ENCODE data around the gene GJA10. TPM values are rescaled to one million over a fixed set of nuclear protein-coding genes. Genes with fewer than 3 reads are reported as not detected.

Gene GJA10
- total and polyA plus RNA-seq, 5 donors from 2014 or later, result not detected

- DNase-seq (no peak), ATAC-seq (ENCODE audit: low read depth in 2 of 2) (no peak)
- H3K9me3 ChIP-seq (ENCODE audit: control insufficient read depth in 2 of 2, low read length in 2 of 2), result no peaks in the 10 kb centered on the region
- H3K36me3 ChIP-seq (ENCODE audit: control insufficient read depth, insufficient read depth, low read length), result no peaks in the 10 kb centered on the region
- peaks cover 13% of the 10 kb centered on the region for H3K36me3 Mint-ChIP-seq
- no peaks in the 10 kb centered on the region for H3K4me1 ChIP-seq (ENCODE audit: control insufficient read depth, insufficient read depth, low read length, poor library complexity, severe bottlenecking)
- H3K9me3 Mint-ChIP-seq, result peaks cover 0 to 4% (median 0%) of the 10 kb centered on the region in 7 donors
- no peak overlapping the region for H3K4me3 Mint-ChIP-seq
- H3K27me3 Mint-ChIP-seq, result peaks cover 18% of the 10 kb centered on the region
- H3K4me3 ChIP-seq (ENCODE audit: low read depth, low read length), result no peak overlapping the region
- peaks cover 10 to 25% (median 17%) of the 10 kb centered on the region in 4 donors for H3K4me1 Mint-ChIP-seq
- no peaks in the 10 kb centered on the region for H3K27me3 ChIP-seq (ENCODE audit: control insufficient read depth, insufficient read depth, low read length)
- no peak overlapping the region for H3K27ac ChIP-seq (ENCODE audit: insufficient read depth, low read length, poor library complexity, severe bottlenecking)
- peak overlapping the region in 2 of 3 donors; percentile 13 to 77 for H3K27ac Mint-ChIP-seq
Observed at GRCh38 chr6:89941763-89942497, 47.7 kb downstream of the GJA10 start.

- Histone ChIP-seq H3K27me3 (ENCODE audit: control insufficient read depth, insufficient read depth, low read length) (no peaks in the 10 kb centered on the region), H3K4me3 (ENCODE audit: low read depth, low read length) (no peak overlapping the region), H3K9me3 (ENCODE audit: control insufficient read depth in 2 of 2, low read length in 2 of 2) (no peaks in the 10 kb centered on the region), H3K4me1 (ENCODE audit: control insufficient read depth, insufficient read depth, low read length, poor library complexity, severe bottlenecking) (no peaks in the 10 kb centered on the region), H3K36me3 (ENCODE audit: control insufficient read depth, insufficient read depth, low read length) (no peaks in the 10 kb centered on the region), H3K27ac (ENCODE audit: insufficient read depth, low read length, poor library complexity, severe bottlenecking) (no peak overlapping the region)
- Mint-ChIP-seq H3K36me3 (peaks cover 17% of the 10 kb centered on the region), H3K4me3 (no peak overlapping the region), H3K27ac (peak overlapping the region in 1 of 3 donors; percentile 77), H3K4me1 (peaks cover 10 to 29% (median 18%) of the 10 kb centered on the region in 4 donors), H3K9me3 (peaks cover 0 to 4% (median 0%) of the 10 kb centered on the region in 7 donors), H3K27me3 (peaks cover 17% of the 10 kb centered on the region)
- DNase-seq (no peak), ATAC-seq (ENCODE audit: low read depth in 2 of 2) (no peak)
Observed at GRCh38 chr6:89942601-89943000, 48.3 kb downstream of the GJA10 start.

- Mint-ChIP-seq H3K9me3 (peaks cover 0 to 4% (median 0%) of the 10 kb centered on the region in 7 donors), H3K36me3 (peaks cover 13% of the 10 kb centered on the region), H3K4me1 (peaks cover 7 to 29% (median 15%) of the 10 kb centered on the region in 4 donors), H3K27me3 (peaks cover 17% of the 10 kb centered on the region), H3K27ac (peak overlapping the region in 2 of 3 donors; percentile 5 to 11), H3K4me3 (no peak overlapping the region)
- Histone ChIP-seq H3K9me3 (ENCODE audit: control insufficient read depth in 2 of 2, low read length in 2 of 2) (no peaks in the 10 kb centered on the region), H3K27me3 (ENCODE audit: control insufficient read depth, insufficient read depth, low read length) (no peaks in the 10 kb centered on the region), H3K27ac (ENCODE audit: insufficient read depth, low read length, poor library complexity, severe bottlenecking) (no peak overlapping the region), H3K4me1 (ENCODE audit: control insufficient read depth, insufficient read depth, low read length, poor library complexity, severe bottlenecking) (no peaks in the 10 kb centered on the region), H3K4me3 (ENCODE audit: low read depth, low read length) (no peak overlapping the region), H3K36me3 (ENCODE audit: control insufficient read depth, insufficient read depth, low read length) (no peaks in the 10 kb centered on the region)
- ATAC-seq (ENCODE audit: low read depth in 2 of 2) (no peak), DNase-seq (no peak)
Observed at GRCh38 chr6:89944181-89944755, 50.0 kb downstream of the GJA10 start.

- Mint-ChIP-seq H3K27me3 (peaks cover 17% of the 10 kb centered on the region), H3K27ac (peak overlapping the region in 2 of 3 donors; percentile 5 to 11), H3K4me1 (peaks cover 7 to 33% (median 16%) of the 10 kb centered on the region in 4 donors), H3K36me3 (peaks cover 20% of the 10 kb centered on the region), H3K9me3 (peaks cover 0 to 4% (median 0%) of the 10 kb centered on the region in 7 donors), H3K4me3 (no peak overlapping the region)
- Histone ChIP-seq H3K4me3 (ENCODE audit: low read depth, low read length) (no peak overlapping the region), H3K27me3 (ENCODE audit: control insufficient read depth, insufficient read depth, low read length) (no peaks in the 10 kb centered on the region), H3K4me1 (ENCODE audit: control insufficient read depth, insufficient read depth, low read length, poor library complexity, severe bottlenecking) (no peaks in the 10 kb centered on the region), H3K36me3 (ENCODE audit: control insufficient read depth, insufficient read depth, low read length) (no peaks in the 10 kb centered on the region), H3K27ac (ENCODE audit: insufficient read depth, low read length, poor library complexity, severe bottlenecking) (no peak overlapping the region), H3K9me3 (ENCODE audit: control insufficient read depth in 2 of 2, low read length in 2 of 2) (no peaks in the 10 kb centered on the region)
- DNase-seq, result peak in 2 of 3 donors; percentile 41 to 52
- ATAC-seq (ENCODE audit: low read depth in 2 of 2), result no peak
Observed at GRCh38 chr6:89944826-89945407, 50.6 kb downstream of the GJA10 start.

Other genes with a start within 250 kb of the GJA10 start
- gene MDN1, start 74.7 kb upstream of the GJA10 start, total RNA-seq, result 49.2 TPM
- 1 to 10 TPM; 5.7 to 7.1 (median 6.3) TPM for gene MDN1, start 74.7 kb upstream of the GJA10 start, polyA plus RNA-seq
- 30.8 TPM for gene CASP8AP2, start 64.6 kb upstream of the GJA10 start, total RNA-seq
- 10 to 100 TPM; 48.4 to 59.2 (median 52.8) TPM for gene CASP8AP2, start 64.6 kb upstream of the GJA10 start, polyA plus RNA-seq